Measurements from ENCODE around the gene ASPHD2. TPM values are rescaled to one million over a fixed set of nuclear protein-coding genes. Genes with fewer than 3 reads are reported as not detected.

ASPHD2 gene
- total and polyA plus RNA-seq, 11 donors = 0.07 to 1.5 (median 0.14) TPM; not detected in 2

DNA sequence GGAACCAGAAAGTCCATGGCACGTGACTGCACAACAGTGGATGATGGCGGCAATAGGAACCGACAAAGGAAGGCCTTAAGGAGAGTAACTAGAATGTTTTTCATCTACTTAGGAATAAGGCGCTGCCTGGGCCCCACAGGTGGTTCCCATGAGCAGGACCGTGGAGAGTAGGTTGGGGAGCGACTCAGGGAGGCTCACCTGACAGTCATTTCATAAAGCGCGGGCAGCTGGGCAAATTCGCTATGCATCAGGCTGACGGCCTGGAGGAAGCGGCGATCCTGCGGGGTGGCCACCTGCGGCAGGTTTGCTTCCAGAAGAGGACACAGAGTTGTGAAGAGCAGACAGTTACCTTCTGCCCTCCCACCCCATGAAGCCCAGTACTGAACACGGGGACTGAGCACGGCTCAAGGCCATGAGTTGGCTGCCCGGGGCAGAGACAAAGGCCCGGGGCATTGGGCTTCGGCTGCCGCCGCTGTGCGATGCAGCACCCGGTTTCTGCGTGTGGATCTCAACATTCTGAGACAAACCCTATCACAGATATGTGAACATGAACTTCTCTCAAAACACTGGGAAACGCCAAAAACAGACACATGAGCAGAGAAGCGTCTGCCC lies 28.7 kb downstream of the ASPHD2 start:
- H3K36me3 ChIP-seq = peaks cover under 1 to 87% (median 71%) of the 10 kb centered on the region in 9 donors
- DNase-seq (no peak), ATAC-seq (no peak)
- WGBS, 4 donors = 95 to 96% (median 96%) methylated on average over 26 of the region's 26 CpGs
- H3K4me3 ChIP-seq = no peak overlapping the region
- H3K4me1 ChIP-seq = peaks cover 0 to 6% (median 0%) of the 10 kb centered on the region in 12 donors
- H3K9me3 ChIP-seq = no peaks in the 10 kb centered on the region
- intact Hi-C loops (cut with DNase I) = loop anchor here in 1 of 10 donors (10.0 kb wide), 1 partner anchor 53 kb away; no protein-coding TSS in a partner anchor
- H3K27ac ChIP-seq = no peak overlapping the region
- TF ChIP-seq POLR2A (IDR thresholded peaks at IDR 0.05) = no peak
- no peak for TF ChIP-seq CTCF (IDR thresholded peaks at IDR 0.05)
- H3K27me3 ChIP-seq = no peaks in the 10 kb centered on the region

DNA sequence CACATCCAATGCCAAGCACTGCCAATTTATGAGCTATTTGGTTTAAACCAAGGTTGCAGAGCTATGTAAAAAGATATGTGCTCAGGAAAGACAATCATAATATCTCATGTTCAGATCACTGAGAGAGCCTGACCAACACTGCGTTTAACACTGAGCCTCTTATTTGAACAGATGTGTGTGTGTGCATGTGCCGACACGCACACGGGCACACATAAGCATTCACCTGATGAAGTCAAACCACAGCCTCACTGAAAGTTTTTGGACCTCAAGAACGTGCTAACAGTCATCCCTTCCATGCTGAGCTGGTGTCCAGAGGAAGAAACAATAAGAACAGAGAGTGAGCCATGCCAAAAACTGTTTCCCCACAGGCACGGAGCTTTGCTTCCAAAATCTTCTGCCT lies 31.1 kb downstream of the ASPHD2 start:
- H3K4me1 ChIP-seq = peaks cover 0 to 9% (median 0%) of the 10 kb centered on the region in 12 donors
- DNase-seq (no peak), ATAC-seq (no peak)
- H3K4me3 ChIP-seq = no peak overlapping the region
- H3K27me3 ChIP-seq = no peaks in the 10 kb centered on the region
- intact Hi-C loops (cut with DNase I) = loop anchor here in 9 of 10 donors (2.0 to 10.0 kb wide), 6 partner anchors 61 to 98 kb away; no protein-coding TSS in a partner anchor
- peaks cover 0 to 95% (median 80%) of the 10 kb centered on the region in 9 donors for H3K36me3 ChIP-seq
- TF ChIP-seq CTCF (IDR thresholded peaks at IDR 0.05) (no peak), POLR2A (IDR thresholded peaks at IDR 0.05) (no peak)
- WGBS, 4 donors = 77 to 81% (median 78%) methylated on average over 6 of the region's 6 CpGs
- H3K9me3 ChIP-seq = no peaks in the 10 kb centered on the region
- H3K27ac ChIP-seq = no peak overlapping the region

DNA sequence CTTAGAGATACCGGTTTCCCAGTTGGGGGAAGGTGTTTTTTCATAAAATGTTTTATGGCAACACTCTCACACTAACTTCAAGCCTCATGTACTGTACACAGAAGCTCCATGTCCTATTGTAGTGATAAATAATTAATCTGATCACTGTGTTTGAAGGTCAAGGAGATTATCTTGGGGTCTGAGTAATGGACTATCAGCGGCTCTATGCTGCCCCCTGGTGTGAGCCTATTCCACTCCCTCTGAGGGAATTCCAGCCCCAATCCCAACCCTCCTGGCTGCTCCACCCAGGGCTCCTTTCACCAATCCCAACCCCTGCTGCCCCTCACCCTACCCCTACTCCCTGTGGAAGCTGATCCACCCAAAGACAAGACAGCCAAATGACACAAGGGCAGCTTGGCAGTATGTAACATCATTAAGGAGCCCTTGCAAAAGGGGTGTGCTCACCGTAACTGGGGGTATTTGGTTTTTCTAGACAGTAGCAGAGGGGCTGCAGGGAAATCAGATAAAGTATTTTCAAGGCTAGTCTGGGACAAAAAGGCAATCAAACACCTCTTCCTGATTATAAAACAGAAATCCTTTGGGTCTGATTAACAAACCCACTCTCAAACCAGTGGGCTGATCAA lies 32.2 kb downstream of the ASPHD2 start:
- Histone ChIP-seq H3K27me3 (no peaks in the 10 kb centered on the region), H3K27ac (no peak overlapping the region), H3K4me1 (peaks cover 0 to 9% (median 0%) of the 10 kb centered on the region in 12 donors), H3K4me3 (no peak overlapping the region), H3K9me3 (no peaks in the 10 kb centered on the region), H3K36me3 (peaks cover 0 to 96% (median 81%) of the 10 kb centered on the region in 9 donors)
- WGBS, 4 donors = 34 to 42% (median 39%) methylated on average over 3 of the region's 3 CpGs
- TF ChIP-seq POLR2A (IDR thresholded peaks at IDR 0.05) (no peak), CTCF (IDR thresholded peaks at IDR 0.05) (peak; percentile 50 to 76 (median 72))
- peak in 4 of 5 donors; percentile 32 to 56 (median 49) for DNase-seq
- intact Hi-C loops (cut with DNase I) = loop anchor here (1.0 to 10.0 kb wide), 8 partner anchors 62 to 99 kb away; no protein-coding TSS in a partner anchor
- peak; percentile 28 to 70 (median 60) for ATAC-seq

DNA sequence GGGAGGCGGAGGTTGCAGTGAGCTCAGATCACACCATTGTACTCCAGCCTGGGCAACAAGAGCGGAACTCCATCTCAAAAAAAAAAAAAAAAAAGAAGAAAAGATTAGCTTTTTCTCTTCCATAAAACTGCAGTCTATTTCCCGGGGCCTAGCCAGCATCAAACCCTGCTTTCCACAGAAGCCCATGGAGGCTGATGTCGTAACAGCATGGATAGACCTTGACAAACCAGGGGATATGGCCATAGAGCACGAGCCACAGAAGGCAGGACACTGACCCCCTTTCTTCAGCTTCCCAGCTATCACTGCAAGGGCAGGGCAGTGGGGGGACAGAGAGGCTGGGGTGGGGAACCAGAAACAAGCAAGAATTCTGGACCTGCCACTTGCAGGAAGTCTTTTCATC lies 33.0 kb downstream of the ASPHD2 start:
- intact Hi-C loops (cut with DNase I) = loop anchor here in 7 of 10 donors (5.0 to 10.0 kb wide), 4 partner anchors 65 to 100 kb away; no protein-coding TSS in a partner anchor
- Histone ChIP-seq H3K4me1 (peaks cover 0 to 9% (median 0%) of the 10 kb centered on the region in 12 donors), H3K9me3 (no peaks in the 10 kb centered on the region), H3K36me3 (peaks cover 0 to 96% (median 81%) of the 10 kb centered on the region in 9 donors), H3K27ac (no peak overlapping the region), H3K4me3 (no peak overlapping the region), H3K27me3 (no peaks in the 10 kb centered on the region)
- 88 to 98% (median 96%) methylated on average over 5 of the region's 5 CpGs for WGBS, 4 donors
- ATAC-seq (no peak), DNase-seq (no peak)
- TF ChIP-seq POLR2A (IDR thresholded peaks at IDR 0.05) (no peak), CTCF (IDR thresholded peaks at IDR 0.05) (no peak)
